Activated CD4-positive, alpha-beta T cell treated with anti-CD3 and anti-CD28 coated beads, Interleukin-2, Interleukin-4, amounts not matched to agents 100 ng/mL and 50 ng/mL, durations not matched to agents 16 hours and 8 hours (primary cell): Measurements from ENCODE around the gene SLK.

ENCODE experiments used
- DNase-seq: peaks from one replicate; pipeline ENCODE4 v3.0.0-alpha.2; 2020; ENCODE audit warnings: low spot score

Gene SLK

GRCh38 chr10:104054430-104054829 lies 87.5 kb downstream of the SLK start:
- DNase-seq: no peak

- no peak for DNase-seq
Measured at GRCh38 chr10:104056619-104057273, 89.8 kb downstream of the SLK start.

- DNase-seq: no peak
Measured at GRCh38 chr10:104057717-104058116, 90.8 kb downstream of the SLK start.

- no peak for DNase-seq
Measured at GRCh38 chr10:104059364-104059763, 92.4 kb downstream of the SLK start.

GRCh38 chr10:104061196-104061595 lies 94.3 kb downstream of the SLK start:
- DNase-seq: no peak

- no peak for DNase-seq
Measured at GRCh38 chr10:104065748-104066147, 98.8 kb downstream of the SLK start.

GRCh38 chr10:104066945-104067344 lies 100.0 kb downstream of the SLK start:
- no peak for DNase-seq

GRCh38 chr10:104067525-104067924 lies 100.6 kb downstream of the SLK start:
- no peak for DNase-seq

- no peak for DNase-seq
Measured at GRCh38 chr10:104069613-104070012, 102.7 kb downstream of the SLK start.

- no peak for DNase-seq
Measured at GRCh38 chr10:104072786-104073185, 105.8 kb downstream of the SLK start.

- no peak for DNase-seq
Measured at GRCh38 chr10:104074505-104074904, 107.6 kb downstream of the SLK start.

- DNase-seq: no peak
Measured at GRCh38 chr10:104076743-104077160, 109.8 kb downstream of the SLK start.

- DNase-seq: no peak
Measured at GRCh38 chr10:104077247-104077646, 110.3 kb downstream of the SLK start.

- DNase-seq: no peak
Measured at GRCh38 chr10:104077663-104078151, 110.8 kb downstream of the SLK start.
